Astrocyte (in vitro differentiated cells and primary cell): Measurements from ENCODE around the gene ZNF862.

Source experiments
- CTCF ChIP-seq: IDR thresholded peaks from 2 replicates; pipeline ENCODE4 v1.5.1; 2011; ENCODE audit warnings: low read depth, mild to moderate bottlenecking, inconsistent platforms, low read length, moderate library complexity; ENCODE audit not compliant: insufficient read depth
- EZH2 ChIP-seq: IDR thresholded peaks from 2 replicates; pipeline ENCODE4 v1.6.1; 2012; ENCODE audit warnings: mild to moderate bottlenecking, low read length, inconsistent platforms; ENCODE audit not compliant: insufficient read depth

GRCh38 chr7:149793261-149793660, 44.9 kb upstream of the ZNF862 start:
- TF ChIP-seq CTCF, result no peak
- TF ChIP-seq EZH2, result no peak
